ENCODE results near the gene ROBO1. TPM values are rescaled to one million over a fixed set of nuclear protein-coding genes. Genes with fewer than 3 reads are reported as not detected.
"Not testable (repeated sequence)": the region's sequence is repeated elsewhere in the genome, so short reads cannot be mapped to it uniquely, and the experiment has no call there.

The ROBO1 gene
- total RNA-seq, 1 donor from 2014 or later = 250 TPM

GRCh38 chr3:78728406-78729145, 1039.2 kb downstream of the ROBO1 start:
- Mint-ChIP-seq H3K27me3 (ENCODE audit: unreplicated experiment) (no peaks in the 10 kb centered on the region), H3K4me1 (ENCODE audit: unreplicated experiment) (peaks cover 44% of the 10 kb centered on the region), H3K4me3 (ENCODE audit: unreplicated experiment) (no peak overlapping the region), H3K36me3 (ENCODE audit: low read depth, unreplicated experiment) (no peaks in the 10 kb centered on the region), H3K9me3 (ENCODE audit: unreplicated experiment) (no peaks in the 10 kb centered on the region), H3K27ac (ENCODE audit: unreplicated experiment) (peak overlapping the region; percentile 74)
- no peak for DNase-seq (ENCODE audit: low spot score)
- no peak for TF ChIP-seq CTCF (IDR thresholded peaks at IDR 0.05; ENCODE audit: unreplicated experiment)

GRCh38 chr3:78726545-78726944, 1041.3 kb downstream of the ROBO1 start:
- H3K4me1 Mint-ChIP-seq (ENCODE audit: unreplicated experiment) = peaks cover 42% of the 10 kb centered on the region
- no peak for DNase-seq (ENCODE audit: low spot score)
- no peaks in the 10 kb centered on the region for H3K36me3 Mint-ChIP-seq (ENCODE audit: low read depth, unreplicated experiment)
- no peak for TF ChIP-seq CTCF (IDR thresholded peaks at IDR 0.05; ENCODE audit: unreplicated experiment)
- peaks cover 2% of the 10 kb centered on the region for H3K27me3 Mint-ChIP-seq (ENCODE audit: unreplicated experiment)
- no peak overlapping the region for H3K4me3 Mint-ChIP-seq (ENCODE audit: unreplicated experiment)
- no peaks in the 10 kb centered on the region for H3K9me3 Mint-ChIP-seq (ENCODE audit: unreplicated experiment)
- H3K27ac Mint-ChIP-seq (ENCODE audit: unreplicated experiment) = no peak overlapping the region

DNA sequence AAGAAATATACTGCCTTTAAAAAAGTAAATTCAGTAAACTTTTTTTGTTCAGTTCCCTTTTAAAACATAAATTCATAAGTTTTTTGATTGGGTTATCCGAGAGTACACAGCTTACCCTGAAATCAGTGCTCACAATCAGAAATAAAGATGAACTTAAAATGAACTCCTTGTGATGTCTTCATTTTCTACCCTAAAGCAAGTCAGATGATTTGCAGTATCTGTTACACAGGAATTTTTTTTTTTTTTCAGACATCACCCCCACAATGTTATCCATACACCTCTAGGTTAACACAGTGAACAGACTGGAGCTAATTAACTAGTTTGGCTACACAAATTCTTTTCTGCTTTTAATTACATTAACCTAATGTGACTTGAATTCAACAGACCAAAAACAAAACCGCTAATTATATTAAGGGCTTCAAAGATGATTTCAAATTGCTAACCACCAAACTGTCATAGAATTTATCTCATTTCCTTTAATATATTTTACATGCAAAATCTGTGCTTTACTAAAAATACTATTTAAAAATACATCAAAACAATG, 1042.0 kb downstream of the ROBO1 start:
- peaks cover 2% of the 10 kb centered on the region for H3K27me3 Mint-ChIP-seq (ENCODE audit: unreplicated experiment)
- H3K36me3 Mint-ChIP-seq (ENCODE audit: low read depth, unreplicated experiment) = no peaks in the 10 kb centered on the region
- peaks cover 34% of the 10 kb centered on the region for H3K4me1 Mint-ChIP-seq (ENCODE audit: unreplicated experiment)
- TF ChIP-seq CTCF (IDR thresholded peaks at IDR 0.05; ENCODE audit: unreplicated experiment) = no peak
- no peak for DNase-seq (ENCODE audit: low spot score)
- no peak overlapping the region for H3K4me3 Mint-ChIP-seq (ENCODE audit: unreplicated experiment)
- H3K9me3 Mint-ChIP-seq (ENCODE audit: unreplicated experiment) = no peaks in the 10 kb centered on the region
- H3K27ac Mint-ChIP-seq (ENCODE audit: unreplicated experiment) = peak overlapping the region; percentile 52

GRCh38 chr3:78724859-78725258, 1042.9 kb downstream of the ROBO1 start:
- Mint-ChIP-seq H3K9me3 (ENCODE audit: unreplicated experiment) (no peaks in the 10 kb centered on the region), H3K36me3 (ENCODE audit: low read depth, unreplicated experiment) (no peaks in the 10 kb centered on the region), H3K27me3 (ENCODE audit: unreplicated experiment) (peaks cover 2% of the 10 kb centered on the region), H3K27ac (ENCODE audit: unreplicated experiment) (peak overlapping the region; percentile 58), H3K4me1 (ENCODE audit: unreplicated experiment) (peaks cover 29% of the 10 kb centered on the region), H3K4me3 (ENCODE audit: unreplicated experiment) (no peak overlapping the region)
- TF ChIP-seq CTCF (IDR thresholded peaks at IDR 0.05; ENCODE audit: unreplicated experiment) = no peak
- DNase-seq (ENCODE audit: low spot score) = no peak

- H3K4me3 Mint-ChIP-seq (ENCODE audit: unreplicated experiment); DNase-seq (ENCODE audit: low spot score); H3K36me3 Mint-ChIP-seq (ENCODE audit: low read depth, unreplicated experiment); H3K27me3 Mint-ChIP-seq (ENCODE audit: unreplicated experiment); H3K9me3 Mint-ChIP-seq (ENCODE audit: unreplicated experiment): not testable (repeated sequence)
- H3K4me1 Mint-ChIP-seq (ENCODE audit: unreplicated experiment) = peaks cover 28% of the 10 kb centered on the region
- H3K27ac Mint-ChIP-seq (ENCODE audit: unreplicated experiment) = peak overlapping the region; percentile 42
Observed at GRCh38 chr3:78724364-78724763, 1043.4 kb downstream of the ROBO1 start.

Data from endothelial cell (in vitro differentiated cells).